Neuronal stem cell (in vitro differentiated cells): ENCODE results near the gene GALNT15.

Experiments
- DNase-seq: peaks from one replicate; pipeline ENCODE4 v3.0.0-alpha.2; 2013; ENCODE audit warnings: low spot score
- H2AFZ ChIP-seq: one replicate; pipeline ENCODE4 v1.6.1; 2013; ENCODE audit warnings: mild to moderate bottlenecking, low read length, inconsistent platforms
- H2AK5ac ChIP-seq: 2 replicates; pipeline ENCODE4 v1.6.1; 2013; ENCODE audit warnings: low read depth, mild to moderate bottlenecking, inconsistent platforms, low read length, moderate library complexity, mixed read lengths
- H2BK120ac ChIP-seq: 2 replicates; pipeline ENCODE4 v1.6.1; 2013; ENCODE audit warnings: low read depth, mild to moderate bottlenecking, inconsistent platforms, low read length, moderate library complexity, mixed read lengths
- H2BK12ac ChIP-seq: one replicate; pipeline ENCODE4 v1.6.1; 2013; ENCODE audit warnings: low read length, inconsistent platforms
- H2BK15ac ChIP-seq: 2 replicates; pipeline ENCODE4 v1.6.1; 2013; ENCODE audit warnings: mild to moderate bottlenecking, low read length, inconsistent platforms, mixed read lengths
- H2BK5ac ChIP-seq: one replicate; pipeline ENCODE4 v1.6.1; 2013; ENCODE audit warnings: inconsistent platforms, mild to moderate bottlenecking, low read length, moderate library complexity
- H3K14ac ChIP-seq: one replicate; pipeline ENCODE4 v1.6.1; 2013; ENCODE audit warnings: low read length, inconsistent platforms
- H3K18ac ChIP-seq: 2 replicates; pipeline ENCODE4 v1.6.1; 2013; ENCODE audit warnings: low read length, inconsistent platforms
- H3K23ac ChIP-seq: 2 replicates; pipeline ENCODE4 v1.6.1; 2013; ENCODE audit warnings: low read depth, mild to moderate bottlenecking, mixed read lengths, low read length, inconsistent platforms; ENCODE audit not compliant: poor library complexity
- H3K27ac ChIP-seq: replicated peaks from 3 replicates; pipeline ENCODE4 v1.5.1; 2013; ENCODE audit warnings: low read length, inconsistent platforms
- H3K27me3 ChIP-seq, 3 experiments: 2 replicates each; pipeline ENCODE4 v1.6.1; 2013; ENCODE audit warnings: low read length in 3 of 3, mild to moderate bottlenecking in 2 of 3, inconsistent platforms in 1 of 3, low read depth in 1 of 3, mixed read lengths in 1 of 3, moderate library complexity in 1 of 3; ENCODE audit not compliant: control insufficient read depth in 3 of 3, insufficient read depth in 3 of 3
- H3K36me3 ChIP-seq, 2 donors: replicated peaks in 1 of 2; 2 replicates each; pipeline ENCODE4 v1.6.1; 2013; ENCODE audit warnings: low read length in 2 of 2; ENCODE audit not compliant: control insufficient read depth in 2 of 2, insufficient read depth in 2 of 2
- H3K4ac ChIP-seq: 2 replicates; pipeline ENCODE4 v1.6.1; 2013; ENCODE audit warnings: inconsistent platforms, mild to moderate bottlenecking, low read length, moderate library complexity
- H3K4me1 ChIP-seq, 2 donors: 1 replicate in 1 of 2; 2 replicates in 1 of 2; pipeline ENCODE4 v1.6.1; 2013; ENCODE audit warnings: low read length in 2 of 2, low read depth in 1 of 2; ENCODE audit not compliant: control insufficient read depth in 2 of 2, insufficient read depth in 1 of 2
- H3K4me2 ChIP-seq: one replicate; pipeline ENCODE4 v1.6.1; 2013; ENCODE audit warnings: mild to moderate bottlenecking, low read length, inconsistent platforms; ENCODE audit not compliant: insufficient read depth, poor library complexity, severe bottlenecking
- H3K4me3 ChIP-seq, 2 donors: 2 replicates each; pipeline ENCODE4 v1.5.1; 2013; ENCODE audit warnings: low read length in 2 of 2, mild to moderate bottlenecking in 2 of 2, inconsistent platforms in 1 of 2, moderate library complexity in 1 of 2
- H3K79me1 ChIP-seq: one replicate; pipeline ENCODE4 v1.6.1; 2013; ENCODE audit warnings: low read depth, mild to moderate bottlenecking, inconsistent platforms, low read length, moderate library complexity
- H3K9ac ChIP-seq: one replicate; pipeline ENCODE4 v1.6.1; 2013; ENCODE audit warnings: mild to moderate bottlenecking, low read depth, low read length, inconsistent platforms; ENCODE audit not compliant: poor library complexity
- H3K9me3 ChIP-seq, 2 donors: replicated peaks in 1 of 2; 2 replicates each; pipeline versions ENCODE3 to v1.6.1; 2013; ENCODE audit warnings: low read length in 2 of 2, mild to moderate bottlenecking in 2 of 2, inconsistent platforms in 1 of 2, low read depth in 1 of 2, mixed read lengths in 1 of 2, moderate library complexity in 1 of 2; ENCODE audit not compliant: control insufficient read depth in 2 of 2, insufficient read depth in 1 of 2
- H4K8ac ChIP-seq: one replicate; pipeline ENCODE4 v1.6.1; 2013; ENCODE audit warnings: low read depth, mild to moderate bottlenecking, inconsistent platforms, low read length, moderate library complexity
- H4K91ac ChIP-seq: one replicate; pipeline ENCODE4 v1.6.1; 2013; ENCODE audit warnings: low read length, low read depth, mild to moderate bottlenecking, inconsistent platforms; ENCODE audit not compliant: poor library complexity
- WGBS, 2 donors: extraction: QIAGEN DNeasy Blood & Tissue Kit; methylation state at CpG; one replicate each; pipeline ENCODE4 v1.1.7; 2013; ENCODE audit warnings: missing lambda C conversion rate in 2 of 2, mixed read lengths in 1 of 2; ENCODE audit not compliant: insufficient read length in 2 of 2, insufficient replicate concordance in 1 of 2; ENCODE audit errors: extremely low coverage in 2 of 2; 5-methylcytosine and 5-hydroxymethylcytosine counted together

GALNT15 gene

GRCh38 chr3:16257309-16257708 lies 82.8 kb downstream of the GALNT15 start:
- Histone ChIP-seq H2AK5ac (no peak overlapping the region), H2AFZ (no peak overlapping the region)
- WGBS, 2 donors, result no CpG with 5 or more reads among the region's 2 CpGs

GRCh38 chr3:16258177-16258576 lies 83.7 kb downstream of the GALNT15 start:
- H2BK120ac ChIP-seq, result no peak overlapping the region
- H3K27me3 ChIP-seq, result no peaks in the 10 kb centered on the region
- H4K8ac ChIP-seq, result no peak overlapping the region
- no peak overlapping the region for H3K23ac ChIP-seq
- no peak overlapping the region for H3K18ac ChIP-seq
- no peak overlapping the region for H2BK5ac ChIP-seq
- H3K9me3 ChIP-seq, result no peaks in the 10 kb centered on the region
- no peak overlapping the region for H3K4me3 ChIP-seq
- no peak overlapping the region for H2AFZ ChIP-seq
- no peak overlapping the region for H3K14ac ChIP-seq
- no peak overlapping the region for H2BK12ac ChIP-seq
- H3K27ac ChIP-seq, result no peak overlapping the region
- no peak overlapping the region for H4K91ac ChIP-seq
- H3K4me2 ChIP-seq, result no peak overlapping the region
- no peaks in the 10 kb centered on the region for H3K79me1 ChIP-seq
- H2BK15ac ChIP-seq, result no peak overlapping the region
- WGBS, 2 donors, result no CpG with 5 or more reads among the region's 5 CpGs
- H3K4me1 ChIP-seq, result no peaks in the 10 kb centered on the region
- H2AK5ac ChIP-seq, result no peak overlapping the region
- no peak overlapping the region for H3K9ac ChIP-seq
- H3K36me3 ChIP-seq, result peaks cover 5 to 39% of the 10 kb centered on the region in 2 donors
- H3K4ac ChIP-seq, result no peak overlapping the region
- no peak for DNase-seq

More at GRCh38 chr3:16257309-16257708, 82.8 kb downstream of the GALNT15 start:
- Histone ChIP-seq H3K79me1 (no peaks in the 10 kb centered on the region), H2BK15ac (no peak overlapping the region), H4K91ac (no peak overlapping the region), H3K4me3 (no peak overlapping the region), H2BK5ac (no peak overlapping the region), H3K23ac (no peak overlapping the region), H3K18ac (no peak overlapping the region), H3K4me2 (no peak overlapping the region), H3K27me3 (no peaks in the 10 kb centered on the region), H3K36me3 (peaks cover 5 to 38% of the 10 kb centered on the region in 2 donors), H4K8ac (no peak overlapping the region), H3K14ac (no peak overlapping the region), H2BK120ac (no peak overlapping the region), H3K4me1 (no peaks in the 10 kb centered on the region), H3K27ac (no peak overlapping the region), H2BK12ac (no peak overlapping the region), H3K9ac (no peak overlapping the region), H3K9me3 (no peaks in the 10 kb centered on the region), H3K4ac (no peak overlapping the region)
- no peak for DNase-seq

GRCh38 chr3:16258866-16259265 lies 84.4 kb downstream of the GALNT15 start:
- Histone ChIP-seq H3K27ac (no peak overlapping the region), H3K18ac (no peak overlapping the region), H3K27me3 (no peaks in the 10 kb centered on the region), H3K9ac (no peak overlapping the region), H3K14ac (no peak overlapping the region), H3K4ac (no peak overlapping the region), H3K23ac (no peak overlapping the region), H3K36me3 (peaks cover 5 to 39% of the 10 kb centered on the region in 2 donors), H4K91ac (no peak overlapping the region), H2AK5ac (no peak overlapping the region), H3K4me2 (no peak overlapping the region), H2BK120ac (no peak overlapping the region), H2BK12ac (no peak overlapping the region), H3K4me3 (no peak overlapping the region), H3K79me1 (no peaks in the 10 kb centered on the region), H3K9me3 (no peaks in the 10 kb centered on the region), H2AFZ (no peak overlapping the region), H4K8ac (no peak overlapping the region), H3K4me1 (peaks cover 0 to under 1% of the 10 kb centered on the region in 2 donors), H2BK5ac (no peak overlapping the region), H2BK15ac (no peak overlapping the region)
- WGBS, 2 donors, result no CpG with 5 or more reads among the region's 1 CpG
- no peak for DNase-seq

- no peak overlapping the region for H3K14ac ChIP-seq
- H2BK12ac ChIP-seq, result no peak overlapping the region
- no peak overlapping the region for H3K4me3 ChIP-seq
- H3K4me2 ChIP-seq, result no peak overlapping the region
- no peak overlapping the region for H3K27ac ChIP-seq
- H3K18ac ChIP-seq, result no peak overlapping the region
- no peak for DNase-seq
- no peak overlapping the region for H2BK15ac ChIP-seq
- H2AFZ ChIP-seq, result no peak overlapping the region
- no CpG with 5 or more reads among the region's 1 CpG for WGBS, 2 donors
- H3K79me1 ChIP-seq, result peaks cover 4% of the 10 kb centered on the region
- H4K91ac ChIP-seq, result no peak overlapping the region
- no peak overlapping the region for H3K4ac ChIP-seq
- no peaks in the 10 kb centered on the region for H3K9me3 ChIP-seq
- peaks cover 0 to 3% of the 10 kb centered on the region in 2 donors for H3K4me1 ChIP-seq
- H2AK5ac ChIP-seq, result no peak overlapping the region
- H2BK120ac ChIP-seq, result no peak overlapping the region
- H3K36me3 ChIP-seq, result peaks cover 5 to 39% of the 10 kb centered on the region in 2 donors
- H2BK5ac ChIP-seq, result no peak overlapping the region
- no peak overlapping the region for H3K23ac ChIP-seq
- no peak overlapping the region for H4K8ac ChIP-seq
- H3K9ac ChIP-seq, result no peak overlapping the region
- no peaks in the 10 kb centered on the region for H3K27me3 ChIP-seq
Observed at GRCh38 chr3:16260046-16260445, 85.6 kb downstream of the GALNT15 start.
